ENCODE results near the gene H2BW1. TPM values are rescaled to one million over a fixed set of nuclear protein-coding genes. Genes with fewer than 3 reads are reported as not detected.

H2BW1 gene
- total RNA-seq, 4 donors from 2014 or later: not detected

Other genes starting within 250 kb of the H2BW1 start
- 10 to 100 TPM in 1 of 4 donors, 1 to 10 TPM in 3; 1.6 to 12.4 (median 3.1) TPM for gene PLP1, start 236.9 kb downstream of the H2BW1 start, total RNA-seq
- 1 to 10 TPM in 2 of 4 donors, under 1 TPM in 1, not detected in 1; 0.35 to 1.2 (median 1.0) TPM for gene RAB9B, start 181.5 kb downstream of the H2BW1 start, total RNA-seq
- 1 to 10 TPM in 2 of 4 donors, under 1 TPM in 1, not detected in 1; 0.54 to 9.1 (median 1.0) TPM for gene TMSB15B, start 51.1 kb downstream of the H2BW1 start, total RNA-seq
- gene H2BW2, start 26.2 kb upstream of the H2BW1 start, total RNA-seq: not detected
- 1 to 10 TPM in 3 of 4 donors, under 1 TPM in 1; 0.67 to 3.2 (median 1.6) TPM for gene TMSB15C, start 62.5 kb upstream of the H2BW1 start, total RNA-seq
- 1 to 10 TPM in 1 of 4 donors, under 1 TPM in 1, not detected in 2; 0.80 to 8.3 TPM for gene ZCCHC18, start 98.8 kb upstream of the H2BW1 start, total RNA-seq
- 10 to 100 TPM in 1 of 4 donors, 1 to 10 TPM in 3; 8.1 to 11.3 (median 9.6) TPM for gene SLC25A53, start 143.3 kb upstream of the H2BW1 start, total RNA-seq
- 10 to 100 TPM in 2 of 4 donors, 1 to 10 TPM in 2; 9.1 to 17.9 (median 13.8) TPM for gene FAM199X, start 152.7 kb upstream of the H2BW1 start, total RNA-seq
- not detected for gene ESX1, start 241.2 kb upstream of the H2BW1 start, total RNA-seq

Data from Peyer's patch (tissue), 4 donors.